ENCODE measurements around the gene SLC6A9.

SLC6A9 gene

DNA sequence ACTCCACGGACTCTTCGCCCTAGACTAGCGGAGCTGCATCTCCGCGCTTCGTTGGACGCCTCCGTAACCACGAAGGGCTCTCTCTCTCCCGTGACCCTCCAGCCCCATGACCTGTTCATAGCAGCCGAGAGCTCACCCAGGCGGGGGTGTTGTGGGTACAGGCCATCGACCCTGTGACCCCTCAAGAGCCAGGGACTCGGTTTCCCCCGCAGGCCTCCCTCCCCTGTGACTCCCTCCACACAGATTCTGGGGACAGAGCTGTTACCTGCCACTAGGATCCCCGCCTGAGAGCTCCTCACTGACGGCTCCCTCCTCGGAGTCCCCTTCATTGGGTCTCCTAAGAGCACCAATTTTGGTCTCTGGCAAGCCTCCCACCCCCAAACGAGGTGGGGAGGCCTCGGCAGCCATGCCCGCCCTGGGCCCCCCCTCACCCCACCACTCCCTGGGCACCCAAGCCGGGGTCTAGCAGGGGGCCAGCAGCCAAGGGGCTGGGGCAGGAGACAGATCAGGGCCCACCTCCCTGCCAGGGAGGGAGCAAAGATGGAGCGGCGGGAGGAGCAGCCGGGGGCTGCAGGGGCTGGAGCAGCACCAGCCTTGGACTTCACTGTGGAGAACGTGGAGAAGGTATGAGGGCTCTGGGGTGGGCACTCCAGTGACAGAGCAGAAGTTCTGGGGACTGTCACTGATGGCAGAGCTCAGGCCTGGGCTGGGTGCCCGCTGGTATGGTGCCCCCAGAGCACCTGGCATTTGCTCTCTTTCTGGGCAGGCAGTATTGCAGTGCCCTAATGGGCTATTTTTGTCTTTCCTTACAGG is 84.0 kb downstream of the SLC6A9 start:
- DNase-seq (ENCODE audit: low read depth), result no peak

More for the DNA sequence above, 84.0 kb downstream of the SLC6A9 start:
- H3K4me3 ChIP-seq (ENCODE audit: low read depth, low read length), result peak overlapping the region; percentile 85
- no peak for TF ChIP-seq POLR2A (IDR thresholded peaks at IDR 0.05; ENCODE audit: extremely low read depth, insufficient read length)
- TF ChIP-seq, protein P1, sequence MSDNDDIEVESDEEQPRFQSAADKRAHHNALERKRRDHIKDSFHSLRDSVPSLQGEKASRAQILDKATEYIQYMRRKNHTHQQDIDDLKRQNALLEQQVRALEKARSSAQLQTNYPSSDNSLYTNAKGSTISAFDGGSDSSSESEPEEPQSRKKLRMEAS (IDR thresholded peaks at IDR 0.05; ENCODE audit: low read depth, low read length), result no peak
- TF ChIP-seq CTCF (IDR thresholded peaks at IDR 0.05; ENCODE audit: low read depth, low read length), result no peak
- TF ChIP-seq MYC (IDR thresholded peaks at IDR 0.05; ENCODE audit: low read depth, low read length), result no peak

Data from NB4 (cell line).